Mammary epithelial cell (primary cell): ENCODE measurements around the gene DAPP1.

Experiments used
- EZH2 ChIP-seq: IDR thresholded peaks from 2 replicates; pipeline ENCODE4 v1.6.1; 2012; ENCODE audit warnings: low read length, inconsistent platforms, borderline replicate concordance
- TF ChIP-seq, protein P1 (sequence below), 2 donors: IDR thresholded peaks in 1 of 2; conservative IDR thresholded peaks in 1 of 2; 2 replicates each; pipeline ENCODE4 v1.5.1; 2011 to 2012; ENCODE audit warnings: inconsistent platforms in 2 of 2, low read length in 2 of 2, mild to moderate bottlenecking in 2 of 2, control low read depth in 1 of 2, low read depth in 1 of 2; ENCODE audit not compliant: insufficient read depth in 1 of 2; ENCODE audit errors: extremely low read depth in 1 of 2

DNA sequence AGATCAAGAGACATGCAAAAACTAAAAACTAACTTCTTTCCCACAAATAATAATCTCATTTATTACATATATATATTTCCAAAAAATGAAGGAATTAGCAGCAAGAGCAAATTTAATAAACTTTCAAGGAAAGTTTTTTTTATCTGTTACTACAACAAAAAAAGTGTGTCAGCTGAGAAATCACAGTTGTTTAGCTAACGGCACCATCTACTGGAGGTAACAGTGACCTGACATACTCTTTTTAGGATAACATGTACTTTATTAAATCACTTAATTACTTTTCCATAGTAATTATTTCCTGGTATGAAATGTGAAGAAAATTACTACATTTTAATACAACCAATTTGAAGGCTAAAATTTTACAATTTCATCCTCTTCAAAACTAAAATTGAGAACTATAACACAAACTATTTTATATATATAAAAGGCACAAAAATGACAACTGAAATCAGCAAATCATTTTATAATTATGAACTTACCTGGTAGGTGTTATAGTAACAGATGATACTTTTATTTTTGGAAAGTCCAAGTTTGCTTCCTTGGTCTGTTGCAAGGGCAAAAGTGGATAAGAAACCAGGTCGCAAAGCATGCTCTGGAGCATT, 68.5 kb downstream of the DAPP1 start:
- no peak for TF ChIP-seq EZH2
- TF ChIP-seq, protein P1, sequence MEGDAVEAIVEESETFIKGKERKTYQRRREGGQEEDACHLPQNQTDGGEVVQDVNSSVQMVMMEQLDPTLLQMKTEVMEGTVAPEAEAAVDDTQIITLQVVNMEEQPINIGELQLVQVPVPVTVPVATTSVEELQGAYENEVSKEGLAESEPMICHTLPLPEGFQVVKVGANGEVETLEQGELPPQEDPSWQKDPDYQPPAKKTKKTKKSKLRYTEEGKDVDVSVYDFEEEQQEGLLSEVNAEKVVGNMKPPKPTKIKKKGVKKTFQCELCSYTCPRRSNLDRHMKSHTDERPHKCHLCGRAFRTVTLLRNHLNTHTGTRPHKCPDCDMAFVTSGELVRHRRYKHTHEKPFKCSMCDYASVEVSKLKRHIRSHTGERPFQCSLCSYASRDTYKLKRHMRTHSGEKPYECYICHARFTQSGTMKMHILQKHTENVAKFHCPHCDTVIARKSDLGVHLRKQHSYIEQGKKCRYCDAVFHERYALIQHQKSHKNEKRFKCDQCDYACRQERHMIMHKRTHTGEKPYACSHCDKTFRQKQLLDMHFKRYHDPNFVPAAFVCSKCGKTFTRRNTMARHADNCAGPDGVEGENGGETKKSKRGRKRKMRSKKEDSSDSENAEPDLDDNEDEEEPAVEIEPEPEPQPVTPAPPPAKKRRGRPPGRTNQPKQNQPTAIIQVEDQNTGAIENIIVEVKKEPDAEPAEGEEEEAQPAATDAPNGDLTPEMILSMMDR (conservative IDR thresholded peaks at IDR 0.05 in 1 of 2, IDR thresholded peaks at IDR 0.05 in 1 of 2; ENCODE audit: extremely low read depth in 1 of 2, insufficient read depth in 1 of 2, low read depth in 1 of 2, low read length in 2 of 2): peak; percentile 60 to 61
